ENCODE results near the gene CNGA2. TPM values are rescaled to one million over a fixed set of nuclear protein-coding genes. Genes with fewer than 3 reads are reported as not detected.

Gene CNGA2
- total and polyA plus RNA-seq, 2 experiments from 2014 or later: not detected

DNA sequence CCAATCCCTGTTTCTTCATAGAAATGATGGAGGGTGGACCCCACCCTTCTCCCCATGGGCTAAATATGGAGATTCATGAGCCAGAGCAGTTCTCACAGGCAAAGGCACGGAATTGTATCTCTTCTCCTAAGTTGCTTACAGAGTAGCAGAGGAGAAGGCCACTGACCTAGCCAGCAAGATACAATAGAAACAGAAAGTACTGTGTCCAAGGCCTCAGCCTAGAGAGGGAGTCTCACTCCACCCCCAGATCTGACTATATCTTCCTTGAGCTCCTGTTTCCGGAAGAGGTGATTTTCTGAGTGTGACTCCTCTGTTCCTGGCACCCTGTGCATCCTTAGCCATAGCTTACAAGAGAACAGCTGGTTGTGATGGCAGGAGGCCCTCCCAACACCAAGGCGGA is 18.8 kb upstream of the CNGA2 start, which contains the start of gene FATE1 (continued):
- no peak for TF ChIP-seq EZH2phosphoT487 (IDR thresholded peaks at IDR 0.05; ENCODE audit: unreplicated experiment)
- TF ChIP-seq, protein P1, sequence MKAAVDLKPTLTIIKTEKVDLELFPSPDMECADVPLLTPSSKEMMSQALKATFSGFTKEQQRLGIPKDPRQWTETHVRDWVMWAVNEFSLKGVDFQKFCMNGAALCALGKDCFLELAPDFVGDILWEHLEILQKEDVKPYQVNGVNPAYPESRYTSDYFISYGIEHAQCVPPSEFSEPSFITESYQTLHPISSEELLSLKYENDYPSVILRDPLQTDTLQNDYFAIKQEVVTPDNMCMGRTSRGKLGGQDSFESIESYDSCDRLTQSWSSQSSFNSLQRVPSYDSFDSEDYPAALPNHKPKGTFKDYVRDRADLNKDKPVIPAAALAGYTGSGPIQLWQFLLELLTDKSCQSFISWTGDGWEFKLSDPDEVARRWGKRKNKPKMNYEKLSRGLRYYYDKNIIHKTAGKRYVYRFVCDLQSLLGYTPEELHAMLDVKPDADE (IDR thresholded peaks at IDR 0.05): no peak

DNA sequence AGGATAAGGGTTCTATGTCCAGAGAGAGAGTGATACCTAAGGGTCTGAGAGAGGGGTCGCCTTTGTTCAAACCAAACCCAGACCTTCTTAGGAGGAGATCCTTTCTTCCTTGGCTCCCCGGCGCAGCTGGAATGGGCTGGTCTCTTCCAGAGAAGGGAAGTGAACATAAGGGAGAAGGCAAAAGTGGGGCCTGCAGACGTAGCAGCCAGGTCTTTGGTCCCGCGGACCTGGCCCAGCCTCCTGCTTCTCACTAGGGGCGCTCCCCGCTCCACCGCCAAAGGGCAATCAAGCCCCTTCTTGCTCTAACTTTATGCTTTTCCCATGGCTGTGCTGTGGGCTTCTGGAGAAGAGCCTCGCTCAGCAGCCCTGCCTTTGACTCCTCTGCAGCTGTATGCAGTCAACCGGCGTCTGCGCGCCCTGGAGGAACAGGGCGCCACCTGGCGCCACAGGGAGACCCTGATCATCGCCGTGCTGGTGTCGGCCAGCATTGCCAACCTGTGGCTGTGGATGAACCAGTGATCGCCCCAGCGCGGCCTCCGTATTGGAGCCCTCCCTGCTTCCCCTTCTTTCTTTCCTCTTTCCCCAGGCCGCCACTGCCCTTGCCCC is 12.2 kb upstream of the CNGA2 start:
- Histone ChIP-seq H3F3A (replicated peaks; ENCODE audit: low read depth) (no peaks in the 10 kb centered on the region), H3K4me3 (no peak overlapping the region), H3K79me2 (replicated peaks; ENCODE audit: insufficient read depth) (no peaks in the 10 kb centered on the region), H3K36me3 (ENCODE audit: insufficient read depth) (no peaks in the 10 kb centered on the region), H2AFZ (peak overlapping the region; percentile 69; the same call in 1 of the 2 replicates), H3K9me2 (ENCODE audit: insufficient read depth) (no peaks in the 10 kb centered on the region), H3K4me1 (ENCODE audit: insufficient read depth) (no peaks in the 10 kb centered on the region), H3K4me2 (no peak overlapping the region), H3K27ac (ENCODE audit: low read depth) (no peak overlapping the region), H3K27me3 (ENCODE audit: insufficient read depth) (no peaks in the 10 kb centered on the region), H4K20me1 (replicated peaks; ENCODE audit: insufficient read depth) (no peaks in the 10 kb centered on the region)
- Mint-ChIP-seq H3K27ac (no peak overlapping the region), H3K36me3 (ENCODE audit: low read depth) (no peaks in the 10 kb centered on the region), H3K4me3 (peak overlapping the region; percentile 34; the same call in 1 of the 3 replicates), H3K27me3 (ENCODE audit: insufficient read depth, low read depth, poor library complexity) (peaks cover 2% of the 10 kb centered on the region), H3K4me1 (peaks cover 7% of the 10 kb centered on the region; the same call in 2 of the 3 replicates), H3K9me3 (no peaks in the 10 kb centered on the region; the same call in 2 of the 3 replicates)
- ATAC-seq (peak; percentile 98), DNase-seq (ENCODE audit: low spot score) (peak; percentile 72)
- TF ChIP-seq, protein P2, sequence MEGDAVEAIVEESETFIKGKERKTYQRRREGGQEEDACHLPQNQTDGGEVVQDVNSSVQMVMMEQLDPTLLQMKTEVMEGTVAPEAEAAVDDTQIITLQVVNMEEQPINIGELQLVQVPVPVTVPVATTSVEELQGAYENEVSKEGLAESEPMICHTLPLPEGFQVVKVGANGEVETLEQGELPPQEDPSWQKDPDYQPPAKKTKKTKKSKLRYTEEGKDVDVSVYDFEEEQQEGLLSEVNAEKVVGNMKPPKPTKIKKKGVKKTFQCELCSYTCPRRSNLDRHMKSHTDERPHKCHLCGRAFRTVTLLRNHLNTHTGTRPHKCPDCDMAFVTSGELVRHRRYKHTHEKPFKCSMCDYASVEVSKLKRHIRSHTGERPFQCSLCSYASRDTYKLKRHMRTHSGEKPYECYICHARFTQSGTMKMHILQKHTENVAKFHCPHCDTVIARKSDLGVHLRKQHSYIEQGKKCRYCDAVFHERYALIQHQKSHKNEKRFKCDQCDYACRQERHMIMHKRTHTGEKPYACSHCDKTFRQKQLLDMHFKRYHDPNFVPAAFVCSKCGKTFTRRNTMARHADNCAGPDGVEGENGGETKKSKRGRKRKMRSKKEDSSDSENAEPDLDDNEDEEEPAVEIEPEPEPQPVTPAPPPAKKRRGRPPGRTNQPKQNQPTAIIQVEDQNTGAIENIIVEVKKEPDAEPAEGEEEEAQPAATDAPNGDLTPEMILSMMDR (conservative IDR thresholded peaks at IDR 0.05; ENCODE audit: low read depth in 2 of 2): peak; percentile 45 to 72
- TF ChIP-seq EZH2 (IDR thresholded peaks at IDR 0.05; ENCODE audit: low read depth, unreplicated experiment): no peak

DNA sequence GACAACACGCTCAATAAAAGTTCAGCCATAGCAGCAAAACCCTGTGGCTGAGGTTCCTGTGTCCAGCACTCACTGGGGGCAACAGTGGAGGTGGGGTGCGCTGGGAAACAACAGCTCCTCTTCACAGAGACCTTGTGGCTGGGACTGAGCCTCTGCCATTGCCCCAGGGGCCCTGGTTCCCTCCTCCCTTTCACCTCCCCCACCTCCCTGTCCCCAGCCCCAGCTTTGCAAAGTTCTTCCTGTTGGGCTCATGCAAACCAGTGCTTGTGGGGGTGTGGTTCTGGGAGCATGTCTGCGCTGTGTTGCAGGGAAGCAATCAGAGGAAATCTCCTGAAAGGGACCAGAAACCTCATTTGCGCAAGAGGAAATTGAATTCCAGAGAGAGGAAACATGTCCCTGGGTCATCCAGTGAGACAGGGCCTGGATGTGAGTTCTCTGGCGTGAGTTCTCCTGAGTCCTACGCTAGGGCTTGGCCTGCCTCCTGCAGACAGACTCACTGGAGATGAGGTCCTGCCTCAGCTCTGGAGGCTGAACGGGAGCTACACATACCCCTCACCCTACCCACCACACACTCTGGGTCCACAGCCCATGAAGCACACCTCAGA is 11.3 kb upstream of the CNGA2 start:
- Mint-ChIP-seq H3K27me3 (ENCODE audit: insufficient read depth, low read depth, poor library complexity) (peaks cover 2% of the 10 kb centered on the region), H3K36me3 (ENCODE audit: low read depth) (no peaks in the 10 kb centered on the region), H3K4me1 (peaks cover 7% of the 10 kb centered on the region; the same call in 2 of the 3 replicates), H3K4me3 (no peak overlapping the region), H3K9me3 (no peaks in the 10 kb centered on the region; the same call in 2 of the 3 replicates), H3K27ac (no peak overlapping the region)
- no peaks in the 10 kb centered on the region for H3K4me1 ChIP-seq (ENCODE audit: insufficient read depth)
- no peaks in the 10 kb centered on the region for H3F3A ChIP-seq (replicated peaks; ENCODE audit: low read depth)
- no peaks in the 10 kb centered on the region for H3K27me3 ChIP-seq (ENCODE audit: insufficient read depth)
- H3K36me3 ChIP-seq (ENCODE audit: insufficient read depth): no peaks in the 10 kb centered on the region
- DNase-seq (ENCODE audit: low spot score) (no peak), ATAC-seq (peak; percentile 17; the same call in 2 of the 3 replicates)
- H3K4me2 ChIP-seq: no peak overlapping the region
- no peak overlapping the region for H3K27ac ChIP-seq (ENCODE audit: low read depth)
- H4K20me1 ChIP-seq (replicated peaks; ENCODE audit: insufficient read depth): no peaks in the 10 kb centered on the region
- H3K79me2 ChIP-seq (replicated peaks; ENCODE audit: insufficient read depth): no peaks in the 10 kb centered on the region
- H2AFZ ChIP-seq: no peak overlapping the region
- H3K4me3 ChIP-seq: no peak overlapping the region
- H3K9me2 ChIP-seq (ENCODE audit: insufficient read depth): no peaks in the 10 kb centered on the region
- TF ChIP-seq ZNF114 (CRISPR knock-in tag; IDR thresholded peaks at IDR 0.05): no peak
- TF ChIP-seq EZH2phosphoT487 (IDR thresholded peaks at IDR 0.05; ENCODE audit: unreplicated experiment): no peak
- TF ChIP-seq NANOG (IDR thresholded peaks at IDR 0.05; ENCODE audit: borderline replicate concordance): no peak
- TF ChIP-seq POLR2AphosphoS5 (IDR thresholded peaks at IDR 0.05; ENCODE audit: low read depth): no peak
- TF ChIP-seq, protein P3, sequence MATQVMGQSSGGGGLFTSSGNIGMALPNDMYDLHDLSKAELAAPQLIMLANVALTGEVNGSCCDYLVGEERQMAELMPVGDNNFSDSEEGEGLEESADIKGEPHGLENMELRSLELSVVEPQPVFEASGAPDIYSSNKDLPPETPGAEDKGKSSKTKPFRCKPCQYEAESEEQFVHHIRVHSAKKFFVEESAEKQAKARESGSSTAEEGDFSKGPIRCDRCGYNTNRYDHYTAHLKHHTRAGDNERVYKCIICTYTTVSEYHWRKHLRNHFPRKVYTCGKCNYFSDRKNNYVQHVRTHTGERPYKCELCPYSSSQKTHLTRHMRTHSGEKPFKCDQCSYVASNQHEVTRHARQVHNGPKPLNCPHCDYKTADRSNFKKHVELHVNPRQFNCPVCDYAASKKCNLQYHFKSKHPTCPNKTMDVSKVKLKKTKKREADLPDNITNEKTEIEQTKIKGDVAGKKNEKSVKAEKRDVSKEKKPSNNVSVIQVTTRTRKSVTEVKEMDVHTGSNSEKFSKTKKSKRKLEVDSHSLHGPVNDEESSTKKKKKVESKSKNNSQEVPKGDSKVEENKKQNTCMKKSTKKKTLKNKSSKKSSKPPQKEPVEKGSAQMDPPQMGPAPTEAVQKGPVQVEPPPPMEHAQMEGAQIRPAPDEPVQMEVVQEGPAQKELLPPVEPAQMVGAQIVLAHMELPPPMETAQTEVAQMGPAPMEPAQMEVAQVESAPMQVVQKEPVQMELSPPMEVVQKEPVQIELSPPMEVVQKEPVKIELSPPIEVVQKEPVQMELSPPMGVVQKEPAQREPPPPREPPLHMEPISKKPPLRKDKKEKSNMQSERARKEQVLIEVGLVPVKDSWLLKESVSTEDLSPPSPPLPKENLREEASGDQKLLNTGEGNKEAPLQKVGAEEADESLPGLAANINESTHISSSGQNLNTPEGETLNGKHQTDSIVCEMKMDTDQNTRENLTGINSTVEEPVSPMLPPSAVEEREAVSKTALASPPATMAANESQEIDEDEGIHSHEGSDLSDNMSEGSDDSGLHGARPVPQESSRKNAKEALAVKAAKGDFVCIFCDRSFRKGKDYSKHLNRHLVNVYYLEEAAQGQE (IDR thresholded peaks at IDR 0.05; ENCODE audit: unreplicated experiment): no peak
- no peak for TF ChIP-seq EZH2 (IDR thresholded peaks at IDR 0.05; ENCODE audit: low read depth, unreplicated experiment)
- no peak for TF ChIP-seq ZNF331 (CRISPR knock-in tag; IDR thresholded peaks at IDR 0.05; ENCODE audit: low read depth)
- no peak for TF ChIP-seq CREB1 (CRISPR knock-in tag; IDR thresholded peaks at IDR 0.05; ENCODE audit: low read depth)
- no peak for TF ChIP-seq STAT1 (IDR thresholded peaks at IDR 0.05; ENCODE audit: unreplicated experiment)

Data from GM23338 (cell line).